Tibial nerve (tissue), 3 donors: ENCODE measurements around the gene STAC.

ENCODE experiments used
- POLR2A ChIP-seq, 2 donors: fragments of 450-650 bp; IDR thresholded peaks; one replicate each; pipeline ENCODE4 v1.6.1; 2017; ENCODE audit warnings: antibody characterized with exemption in 2 of 2, mild to moderate bottlenecking in 2 of 2, moderate library complexity in 2 of 2
- TF ChIP-seq, protein P1 (sequence below), 5 experiments: fragments of 200-600 bp in 3 of 5; fragments of 450-650 bp in 2 of 5; sonication (generic) in 3 of 5; IDR thresholded peaks; one replicate each; pipeline ENCODE4 v1.5.1; 2016 to 2019; ENCODE audit warnings: antibody characterized with exemption in 5 of 5, mild to moderate bottlenecking in 3 of 5, moderate library complexity in 2 of 5

DNA sequence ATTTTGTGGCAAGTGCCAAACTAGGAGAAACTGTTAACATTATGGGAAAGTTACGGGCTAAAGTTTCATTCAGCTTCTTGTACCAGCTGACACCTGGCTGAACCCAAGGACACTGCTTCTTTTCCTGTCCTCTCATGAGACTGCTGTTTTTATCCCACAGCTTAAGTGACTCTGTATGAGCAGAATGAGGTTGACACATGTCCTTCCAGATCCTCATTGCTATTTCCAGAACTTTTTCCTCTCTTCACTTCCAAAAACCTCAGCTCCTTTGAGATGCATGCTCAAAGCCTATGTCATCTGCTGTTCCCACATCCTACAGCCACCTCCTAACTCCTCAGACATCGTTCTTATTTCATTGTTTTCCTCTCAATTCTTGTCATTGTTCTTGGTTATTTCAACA is 200.4 kb downstream of the STAC start:
- TF ChIP-seq, protein P1, sequence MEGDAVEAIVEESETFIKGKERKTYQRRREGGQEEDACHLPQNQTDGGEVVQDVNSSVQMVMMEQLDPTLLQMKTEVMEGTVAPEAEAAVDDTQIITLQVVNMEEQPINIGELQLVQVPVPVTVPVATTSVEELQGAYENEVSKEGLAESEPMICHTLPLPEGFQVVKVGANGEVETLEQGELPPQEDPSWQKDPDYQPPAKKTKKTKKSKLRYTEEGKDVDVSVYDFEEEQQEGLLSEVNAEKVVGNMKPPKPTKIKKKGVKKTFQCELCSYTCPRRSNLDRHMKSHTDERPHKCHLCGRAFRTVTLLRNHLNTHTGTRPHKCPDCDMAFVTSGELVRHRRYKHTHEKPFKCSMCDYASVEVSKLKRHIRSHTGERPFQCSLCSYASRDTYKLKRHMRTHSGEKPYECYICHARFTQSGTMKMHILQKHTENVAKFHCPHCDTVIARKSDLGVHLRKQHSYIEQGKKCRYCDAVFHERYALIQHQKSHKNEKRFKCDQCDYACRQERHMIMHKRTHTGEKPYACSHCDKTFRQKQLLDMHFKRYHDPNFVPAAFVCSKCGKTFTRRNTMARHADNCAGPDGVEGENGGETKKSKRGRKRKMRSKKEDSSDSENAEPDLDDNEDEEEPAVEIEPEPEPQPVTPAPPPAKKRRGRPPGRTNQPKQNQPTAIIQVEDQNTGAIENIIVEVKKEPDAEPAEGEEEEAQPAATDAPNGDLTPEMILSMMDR (IDR thresholded peaks at IDR 0.05) = no peak
- no peak for TF ChIP-seq POLR2A (IDR thresholded peaks at IDR 0.05)
